NCI-H460 (cell line): ENCODE data around the gene NELL2. TPM values are rescaled to one million over a fixed set of nuclear protein-coding genes. Genes with fewer than 3 reads are reported as not detected.
"Not testable (repeated sequence)": the region's sequence is repeated elsewhere in the genome, so short reads cannot be mapped to it uniquely, and the experiment has no call there.

ENCODE experiments used
- DNase-seq: peaks from one replicate; pipeline ENCODE4 v3.0.0-alpha.2; 2016; ENCODE audit warnings: low read depth; ENCODE audit errors: extremely low read depth
- total RNA-seq: library from RNA; depleted of rRNA; stranded (reverse); fragments of >200 nt; shearing (Covaris generic); gene quantifications from 2 replicates; pipeline ENCODE4 v1.2.3, GENCODE V29; 2014

Gene NELL2
- total RNA-seq, 1 experiment from 2014 or later = 0.15 TPM

DNA sequence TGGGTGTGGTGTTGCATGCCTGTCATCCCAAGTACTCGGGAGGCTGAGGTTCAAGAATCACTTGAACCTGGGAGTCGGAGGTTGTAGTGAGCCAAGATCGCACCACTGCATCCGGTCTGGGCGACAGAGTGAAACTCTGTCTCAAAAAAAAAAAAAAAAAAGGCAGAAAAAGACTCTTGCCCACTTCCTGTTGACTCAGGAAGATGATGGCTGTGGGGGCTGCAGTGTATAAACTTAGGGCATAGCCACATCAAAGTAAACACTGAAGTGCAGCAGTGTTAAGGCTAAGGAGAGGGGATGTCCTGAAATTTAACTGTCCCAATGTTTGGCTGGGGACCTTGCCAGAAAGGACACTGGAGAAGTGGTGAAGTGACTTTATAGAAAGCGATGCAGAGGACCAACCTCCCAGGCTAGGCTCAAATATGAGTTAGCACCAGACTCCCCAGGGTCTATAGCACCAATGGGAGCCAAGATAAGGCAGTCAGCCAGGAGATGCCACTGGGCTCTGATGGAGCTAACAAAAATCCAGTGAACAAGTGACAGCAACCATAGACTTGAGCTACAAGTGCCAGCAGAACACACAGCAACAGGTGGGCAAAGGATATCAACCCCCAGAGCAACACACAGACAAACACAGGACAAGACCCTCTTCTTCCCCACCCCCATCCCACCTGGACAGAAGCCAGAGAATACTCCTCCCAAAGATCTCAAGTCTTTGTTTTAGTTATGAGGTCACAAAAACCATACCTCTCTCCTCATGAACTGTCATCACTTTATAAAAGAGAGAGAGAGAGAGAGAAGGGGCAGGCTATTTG lies 28.0 kb downstream of the NELL2 start:
- no peak for DNase-seq

- DNase-seq = no peak
Observed at GRCh38 chr12:44847403-44847802, 28.7 kb downstream of the NELL2 start.

GRCh38 chr12:44846826-44847225 lies 29.3 kb downstream of the NELL2 start:
- DNase-seq = no peak

- DNase-seq = no peak
Observed at GRCh38 chr12:44842669-44843068, 33.4 kb downstream of the NELL2 start.

DNA sequence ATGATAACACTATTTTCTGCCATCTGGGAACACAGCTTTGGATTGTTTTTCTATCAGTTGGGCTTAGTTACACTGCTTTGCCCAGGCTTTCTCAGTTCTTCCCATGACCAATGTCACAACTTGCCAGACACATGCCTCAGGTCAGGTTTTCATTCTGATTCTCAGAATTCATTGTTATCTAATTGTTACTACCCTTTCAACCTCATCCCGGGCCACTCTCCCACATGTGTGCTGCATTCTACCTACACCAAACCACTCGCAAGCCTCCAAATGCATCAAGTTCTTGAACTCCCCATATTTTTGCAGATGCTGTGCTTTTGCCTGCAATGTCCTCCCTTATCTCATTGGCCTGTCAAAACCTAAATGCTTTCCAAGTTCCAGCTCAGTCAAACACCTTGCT lies 36.3 kb downstream of the NELL2 start:
- DNase-seq = no peak

GRCh38 chr12:44837114-44837755 lies 38.9 kb downstream of the NELL2 start:
- no peak for DNase-seq

DNA sequence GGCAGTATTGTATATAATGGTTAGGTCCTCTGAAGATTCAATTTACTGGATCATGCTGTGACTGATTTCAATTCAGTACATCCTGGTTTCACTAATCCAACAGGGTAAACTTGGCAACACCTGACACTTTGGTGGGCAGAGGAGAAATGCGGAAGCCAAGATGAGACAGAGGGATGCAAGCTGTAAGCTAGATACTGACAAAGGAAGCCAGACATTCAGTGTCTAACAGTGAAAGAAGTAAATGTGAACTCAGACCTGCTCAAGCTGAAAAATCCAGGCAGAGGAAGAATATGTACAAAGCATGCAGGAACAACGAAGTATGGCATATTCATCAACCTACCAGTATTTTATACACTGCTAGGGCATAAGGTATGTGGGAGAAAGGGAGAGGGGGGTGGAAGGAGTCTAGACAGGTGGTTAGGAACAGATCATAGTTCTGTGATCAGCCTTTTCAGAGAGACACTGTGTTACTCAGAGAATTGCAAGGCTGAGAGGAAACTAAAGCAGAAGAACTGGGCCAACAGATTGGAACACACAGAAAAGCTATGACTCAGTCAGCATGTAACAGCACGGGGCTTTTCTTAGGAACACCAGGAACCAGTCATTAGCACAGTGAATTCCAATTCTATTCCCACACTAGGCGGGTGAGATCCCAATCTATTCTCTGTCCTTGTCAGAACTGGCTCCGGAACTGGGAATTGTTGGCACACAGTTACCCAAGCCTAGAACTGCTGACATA lies 40.3 kb downstream of the NELL2 start:
- DNase-seq = no peak

- DNase-seq = not testable (repeated sequence)
Observed at GRCh38 chr12:44834996-44835395, 41.1 kb downstream of the NELL2 start.

DNA sequence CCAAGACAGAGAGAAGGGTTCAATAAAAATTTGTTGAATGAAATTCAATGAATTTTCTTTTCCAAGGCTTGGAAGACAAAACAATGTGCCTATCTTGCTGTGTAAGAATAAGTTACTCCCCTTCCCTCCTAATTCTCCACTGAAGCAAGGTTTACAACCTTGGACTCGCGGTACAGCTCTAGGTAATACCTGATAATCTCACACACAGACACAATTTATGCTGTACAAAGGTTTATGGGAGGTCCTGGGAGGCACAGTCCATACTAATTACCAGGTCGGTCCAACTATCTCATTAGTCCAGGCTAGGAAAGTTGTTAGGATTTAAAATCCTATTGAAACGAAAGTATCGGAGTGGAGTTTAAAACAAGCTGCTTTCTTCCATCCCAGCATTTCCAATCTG lies 42.6 kb downstream of the NELL2 start:
- no peak for DNase-seq

DNA sequence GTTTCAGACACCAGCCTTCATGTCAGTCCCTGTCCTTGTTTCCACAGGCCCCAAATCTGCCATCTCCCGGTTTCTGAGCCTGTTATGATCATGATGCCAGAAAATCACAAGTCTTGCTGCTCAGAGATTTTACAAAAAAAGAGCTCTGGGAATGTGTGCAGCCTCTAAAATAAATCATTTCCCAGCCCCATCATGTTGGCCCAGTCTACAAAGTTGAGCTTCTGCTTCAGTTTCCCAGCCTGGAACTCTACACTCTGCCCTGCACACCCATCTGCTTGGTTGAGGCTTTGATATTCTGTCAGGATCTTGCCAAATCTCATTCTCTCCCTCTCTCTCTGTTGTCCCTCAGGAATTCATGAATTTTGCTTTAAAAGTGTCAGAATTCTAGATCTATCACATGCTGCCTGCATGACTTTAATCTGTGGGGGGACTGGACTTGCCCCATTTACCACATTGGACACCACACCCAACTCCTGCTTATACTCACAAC lies 45.5 kb downstream of the NELL2 start:
- DNase-seq = no peak

DNA sequence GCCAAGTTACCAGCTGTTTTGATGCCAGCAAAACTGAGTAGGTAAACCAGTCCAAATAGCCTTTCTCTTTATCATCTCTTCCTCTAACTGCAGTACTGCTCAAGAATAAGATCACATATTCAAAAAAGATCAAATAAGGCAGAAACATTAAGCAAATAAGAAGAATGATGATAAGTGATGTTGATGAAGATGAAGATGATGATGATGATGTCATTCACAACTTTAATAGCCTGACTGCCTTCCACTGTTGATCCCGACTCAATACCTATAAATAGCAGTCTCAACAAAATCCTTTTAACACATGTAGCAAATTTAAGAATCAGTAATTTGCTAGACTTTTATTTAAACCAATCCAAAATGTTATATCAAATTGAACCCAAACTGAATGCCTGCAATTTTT lies 47.1 kb downstream of the NELL2 start:
- DNase-seq = no peak

DNA sequence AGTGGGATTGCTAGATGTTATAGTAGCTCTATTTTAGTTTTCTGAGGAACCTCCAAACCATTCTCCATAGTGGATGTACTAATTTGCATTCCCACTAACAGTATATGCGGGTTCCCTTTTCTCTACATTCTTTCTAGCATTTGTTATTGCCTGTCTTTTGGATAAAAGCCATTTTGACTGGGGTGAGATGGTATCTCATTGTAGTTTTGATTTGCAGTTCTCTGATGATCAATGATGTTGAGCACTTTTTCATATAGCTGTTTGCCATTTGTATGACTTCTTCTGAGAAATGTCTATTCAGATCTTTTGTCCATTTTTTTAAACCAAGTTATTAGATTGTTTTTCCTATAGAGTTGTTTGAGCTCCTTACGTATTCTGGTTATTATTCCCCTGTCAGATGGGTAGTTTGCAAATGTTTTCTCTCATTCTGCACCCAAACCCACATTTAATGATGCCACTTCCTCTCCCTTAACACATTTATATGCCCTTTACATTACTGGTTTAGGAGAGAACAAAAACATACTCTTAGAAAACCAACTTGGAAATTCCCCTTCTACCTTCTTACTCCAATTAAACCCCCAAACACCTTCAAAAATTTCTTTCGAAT lies 48.2 kb downstream of the NELL2 start:
- no peak for DNase-seq

DNA sequence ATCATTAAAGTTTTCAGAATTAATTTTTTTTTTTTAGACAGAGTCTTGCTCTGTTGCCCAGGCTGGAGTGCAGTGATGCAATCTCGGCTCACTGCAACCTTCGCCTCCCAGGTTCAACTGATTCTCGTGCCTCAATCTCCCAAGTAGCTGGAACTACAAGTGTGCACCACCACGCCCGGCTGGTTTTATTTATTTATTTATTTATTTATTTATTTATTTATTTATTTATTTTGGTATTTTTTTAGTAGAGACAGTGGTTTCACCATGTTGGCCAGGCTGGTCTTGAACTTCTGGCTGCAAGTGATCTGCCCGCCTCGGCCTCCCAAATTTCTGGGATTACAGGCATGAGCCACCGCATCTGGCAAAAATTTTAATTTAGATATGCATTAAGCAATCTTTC lies 54.4 kb downstream of the NELL2 start:
- not testable (repeated sequence) for DNase-seq

DNA sequence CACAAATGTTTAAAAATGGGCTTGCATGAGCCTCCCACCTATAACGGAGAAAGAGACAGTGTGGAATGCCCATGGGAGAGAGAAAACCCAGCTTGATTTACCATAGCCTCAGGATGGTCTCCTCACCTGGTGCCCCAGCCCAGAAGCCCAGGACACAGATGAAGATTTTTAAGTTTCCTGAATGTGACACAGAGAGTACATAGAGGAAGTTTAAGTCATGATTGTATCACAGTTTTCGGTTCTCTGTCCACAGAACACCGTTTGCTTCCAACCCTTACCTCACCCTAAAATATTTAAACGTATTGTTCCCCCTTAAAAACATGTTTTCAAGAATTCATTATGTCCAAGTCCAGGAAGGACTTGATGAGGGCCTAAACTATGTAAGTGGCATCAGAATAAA lies 56.2 kb downstream of the NELL2 start:
- DNase-seq = no peak

- DNase-seq = no peak
Observed at GRCh38 chr12:44817687-44818086, 58.4 kb downstream of the NELL2 start.

- DNase-seq = no peak
Observed at GRCh38 chr12:44816446-44817017, 59.6 kb downstream of the NELL2 start.

GRCh38 chr12:44812062-44812461 lies 64.1 kb downstream of the NELL2 start:
- no peak for DNase-seq

DNA sequence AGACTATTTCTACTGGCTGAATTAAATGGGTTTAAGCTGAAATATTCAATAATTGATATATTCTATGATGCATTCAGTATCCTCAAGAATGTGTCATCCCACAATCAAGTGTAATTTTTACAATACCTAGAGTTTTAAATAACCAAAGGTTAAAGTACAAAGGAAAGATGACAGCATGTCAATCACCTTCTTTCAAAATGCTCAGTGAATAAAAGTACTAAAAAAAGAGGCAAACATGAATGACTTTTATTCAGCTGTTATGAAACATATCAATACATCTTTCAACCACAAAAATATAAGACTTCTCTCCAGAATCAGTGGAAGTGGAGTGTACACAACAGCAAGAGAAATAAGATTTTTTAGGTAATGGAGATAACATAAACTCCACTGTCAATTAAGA lies 72.0 kb downstream of the NELL2 start:
- DNase-seq = no peak

GRCh38 chr12:44795970-44796369 lies 80.1 kb downstream of the NELL2 start:
- no peak for DNase-seq

GRCh38 chr12:44788731-44789130 lies 87.4 kb downstream of the NELL2 start:
- DNase-seq = no peak
